ENCODE data around the gene TRIM2. TPM values are rescaled to one million over a fixed set of nuclear protein-coding genes. Genes with fewer than 3 reads are reported as not detected.

The TRIM2 gene
- total RNA-seq, 1 experiment from 2014 or later = 41.4 TPM

- TF ChIP-seq REST (IDR thresholded peaks at IDR 0.05; ENCODE audit: low read depth) = no peak
- TF ChIP-seq POLR2A (IDR thresholded peaks at IDR 0.05; ENCODE audit: borderline replicate concordance, extremely low read depth, insufficient read depth, insufficient read length) = no peak
- TF ChIP-seq SRF (IDR thresholded peaks at IDR 0.05; ENCODE audit: low read depth) = no peak
- no peak for TF ChIP-seq ATF3 (IDR thresholded peaks at IDR 0.05)
- TF ChIP-seq POLR2AphosphoS5 (IDR thresholded peaks at IDR 0.05; ENCODE audit: low read depth, low read length) = no peak
- TF ChIP-seq RAD21 (IDR thresholded peaks at IDR 0.05; ENCODE audit: low read depth) = no peak
Measured at GRCh38 chr4:153364061-153364460, 159.8 kb downstream of the TRIM2 start (continued).

GRCh38 chr4:153365003-153365402 lies 160.8 kb downstream of the TRIM2 start:
- no peak for TF ChIP-seq POLR2AphosphoS5 (IDR thresholded peaks at IDR 0.05; ENCODE audit: low read depth, low read length)
- TF ChIP-seq CTCF (IDR thresholded peaks at IDR 0.05 in 2 of 3, conservative IDR thresholded peaks at IDR 0.05 in 1 of 3; ENCODE audit: borderline replicate concordance in 1 of 3, insufficient read depth in 1 of 3, low read depth in 2 of 3, low read length in 2 of 3) = no peak
- TF ChIP-seq RAD21 (IDR thresholded peaks at IDR 0.05; ENCODE audit: low read depth) = no peak
- TF ChIP-seq POLR2A (IDR thresholded peaks at IDR 0.05; ENCODE audit: borderline replicate concordance, extremely low read depth, insufficient read depth, insufficient read length) = no peak
- TF ChIP-seq TCF7L2 (IDR thresholded peaks at IDR 0.05; ENCODE audit: borderline replicate concordance, extremely low read depth, insufficient read depth, insufficient read length) = no peak
- TF ChIP-seq EGR1 (IDR thresholded peaks at IDR 0.05; ENCODE audit: low read depth) = no peak
- no peak for TF ChIP-seq ZNF274 (IDR thresholded peaks at IDR 0.05; ENCODE audit: low read depth, low read length)
- no peak for TF ChIP-seq ZFX (IDR thresholded peaks at IDR 0.05)
- H3K4me1 ChIP-seq (ENCODE audit: control insufficient read depth in 1 of 2, insufficient read depth in 2 of 2, low read length in 2 of 2) = no peaks in the 10 kb centered on the region
- DNase-seq (ENCODE audit: low read depth, low spot score) (no peak), ATAC-seq (no peak)
- no peak overlapping the region for H3K4me2 ChIP-seq (ENCODE audit: low read length)
- H3K9ac ChIP-seq (ENCODE audit: low read length) = no peak overlapping the region
- no peaks in the 10 kb centered on the region for H3K9me3 ChIP-seq (ENCODE audit: control insufficient read depth in 1 of 2, insufficient read depth in 1 of 2, low read depth in 1 of 2, low read length in 2 of 2)
- ChIA-PET POLR2A (no interaction called here), RAD21 (ENCODE audit: low non-redundant PET in 1 of 2, low total read pairs in 2 of 2, uncharacterized antibody in 2 of 2, unreplicated experiment in 2 of 2) (no interaction called here), CTCF (no interaction called here)
- no TSS peak for BruUV-seq (replicated peaks)
- H3K9me2 ChIP-seq (ENCODE audit: insufficient read depth) = no peaks in the 10 kb centered on the region
- no peaks in the 10 kb centered on the region for H4K20me1 ChIP-seq (ENCODE audit: insufficient read depth)
- no peak overlapping the region for H3K27ac ChIP-seq (ENCODE audit: low read depth, low read length)
- intact Hi-C loops (cut with micrococcal nuclease) = no loop called here
- H3K36me3 ChIP-seq (ENCODE audit: control insufficient read depth in 1 of 2, insufficient read depth in 2 of 2, low read length in 2 of 2) = peaks cover 8 to 46% of the 10 kb centered on the region in 2 experiments
- no peak overlapping the region for H2AFZ ChIP-seq (ENCODE audit: low read depth, low read length, poor library complexity, severe bottlenecking)
- H3K4me3 ChIP-seq (replicated peaks in 1 of 2; ENCODE audit: low read depth in 1 of 2, low read length in 2 of 2) = no peak overlapping the region
- H3K79me2 ChIP-seq (ENCODE audit: insufficient read depth, low read length) = 0 out of 2 replicates have a peak, but pooled peaks cover 3% of the 10 kb centered on the region
- no peaks in the 10 kb centered on the region for H3K27me3 ChIP-seq (ENCODE audit: insufficient read depth, low read length)

Measured in HCT116 (cell line).